Keratinocyte (primary cell): ENCODE results near the gene HSF5. TPM values are rescaled to one million over a fixed set of nuclear protein-coding genes. Genes with fewer than 3 reads are reported as not detected.

Source experiments
- DNase-seq: peaks from one replicate; pipeline ENCODE4 v3.0.0-alpha.2; 2011; ENCODE audit warnings: low read depth, missing footprints, low spot score
- FAIRE-seq: peaks from 2 replicates; lab custom pipeline; 2011; peaks lifted over from hg19 to GRCh38; lab: Jason Lieb, UNC
- H2AFZ ChIP-seq: 2 replicates; pipeline ENCODE4 v1.6.0; 2012; ENCODE audit warnings: low read length, control low read depth, inconsistent platforms; ENCODE audit not compliant: control insufficient read depth
- H3K27ac ChIP-seq: 2 replicates; pipeline ENCODE4 v1.5.1; 2011; ENCODE audit warnings: low read length; ENCODE audit not compliant: control insufficient read depth, insufficient read depth
- H3K27me3 ChIP-seq: 3 replicates; pipeline ENCODE4 v1.6.0; 2011; ENCODE audit warnings: low read length; ENCODE audit not compliant: control insufficient read depth, insufficient read depth; ENCODE audit errors: extremely low read depth
- H3K36me3 ChIP-seq, 2 experiments: 2 replicates in 1 of 2; 3 replicates in 1 of 2; pipeline ENCODE4 v1.5.1; 2011; ENCODE audit warnings: low read length in 2 of 2, mild to moderate bottlenecking in 1 of 2; ENCODE audit not compliant: control insufficient read depth in 2 of 2, insufficient read depth in 2 of 2; ENCODE audit errors: extremely low read depth in 1 of 2
- H3K4me1 ChIP-seq: 3 replicates; pipeline ENCODE4 v1.5.1; 2011; ENCODE audit warnings: low read length; ENCODE audit not compliant: control insufficient read depth, insufficient read depth; ENCODE audit errors: extremely low read depth
- H3K4me2 ChIP-seq: 3 replicates; pipeline ENCODE4 v1.6.0; 2011; ENCODE audit warnings: low read depth, low read length; ENCODE audit not compliant: control insufficient read depth, insufficient read depth; ENCODE audit errors: extremely low read depth
- H3K4me3 ChIP-seq, 3 experiments: fragments of 200-600 bp in 1 of 3; sonication (generic) in 1 of 3; 2 replicates in 2 of 3; 3 replicates in 1 of 3; pipeline ENCODE4 v1.5.1; 2011 to 2016; ENCODE audit warnings: low read length in 3 of 3, mild to moderate bottlenecking in 3 of 3, control low read depth in 2 of 3, inconsistent platforms in 1 of 3, low read depth in 1 of 3, mixed read lengths in 1 of 3, mixed run types in 1 of 3, moderate library complexity in 1 of 3; ENCODE audit not compliant: control insufficient read depth in 2 of 3, insufficient read depth in 2 of 3; ENCODE audit errors: extremely low read depth in 1 of 3
- H3K79me2 ChIP-seq: 2 replicates; pipeline ENCODE4 v1.6.0; 2012; ENCODE audit warnings: low read length; ENCODE audit not compliant: control insufficient read depth, insufficient read depth
- H3K9ac ChIP-seq: 3 replicates; pipeline ENCODE4 v1.6.0; 2011; ENCODE audit warnings: low read length; ENCODE audit not compliant: control insufficient read depth, insufficient read depth; ENCODE audit errors: extremely low read depth
- H3K9me1 ChIP-seq: 3 replicates; pipeline ENCODE4 v1.6.0; 2011; ENCODE audit warnings: low read length; ENCODE audit not compliant: control insufficient read depth, insufficient read depth; ENCODE audit errors: extremely low read depth
- H3K9me3 ChIP-seq: 2 replicates; pipeline ENCODE4 v1.5.1; 2012; ENCODE audit warnings: low read depth, low read length; ENCODE audit not compliant: control insufficient read depth
- H4K20me1 ChIP-seq: 3 replicates; pipeline ENCODE4 v1.6.0; 2011; ENCODE audit warnings: low read length; ENCODE audit not compliant: control insufficient read depth, insufficient read depth; ENCODE audit errors: extremely low read depth
- CTCF ChIP-seq, 3 experiments: IDR thresholded peaks in 1 of 3; conservative IDR thresholded peaks in 1 of 3; optimal IDR thresholded peaks in 1 of 3; 2 replicates in 2 of 3; 3 replicates in 1 of 3; pipeline versions ENCODE3 to v1.5.1; 2011; ENCODE audit warnings: low read length in 3 of 3, mild to moderate bottlenecking in 3 of 3, moderate library complexity in 2 of 3, control low read depth in 1 of 3, inconsistent platforms in 1 of 3; ENCODE audit not compliant: insufficient read depth in 2 of 3; ENCODE audit errors: extremely low read depth in 1 of 3
- EZH2 ChIP-seq: IDR thresholded peaks from one replicate; pipeline ENCODE4 v1.6.1; 2012; ENCODE audit warnings: inconsistent platforms, mild to moderate bottlenecking, low read length, moderate library complexity
- dilution Hi-C: fragments of 300-500 bp; cut with MboI; formaldehyde crosslinking; loops from one replicate; pipeline ENCODE4 v1.7.0; 2020; ENCODE audit warnings: low sequenced_read_pairs; ENCODE audit not compliant: extremely low pct_ligation_motif_present
- polyA plus RNA-seq, 5 experiments: library from polyadenylated mRNA; depleted of rRNA in 3 of 5; stranded (reverse) in 3 of 5; stranded (forward) in 1 of 5; unstranded in 1 of 5; fragments of >200 nt; gene quantifications; 1 replicate in 1 of 5; 2 replicates in 3 of 5; 3 replicates in 1 of 5; pipeline versions ENCODE4 v1.2.1 to v1.2.3, GENCODE V29; 2011 to 2012; ENCODE audit warnings: missing spikeins in 2 of 5, low read depth in 1 of 5, low replicate concordance in 1 of 5

The HSF5 gene
- polyA plus RNA-seq, 1 donor (not counting 4 experiments of a cell fraction or from before 2014, with no cell fraction given): 0.01 TPM

GRCh38 chr17:58514770-58515157 is 26.6 kb upstream of the HSF5 start:
- TF ChIP-seq CTCF (optimal IDR thresholded peaks at IDR 0.05 in 1 of 3, IDR thresholded peaks at IDR 0.05 in 1 of 3, conservative IDR thresholded peaks at IDR 0.05 in 1 of 3; ENCODE audit: extremely low read depth in 1 of 3, insufficient read depth in 2 of 3, low read length in 3 of 3) (no peak), EZH2 (no peak)
- no peak for DNase-seq
- peaks cover 8 to 26% of the 10 kb centered on the region in 2 experiments for H3K36me3 ChIP-seq
- H3K27ac ChIP-seq: no peak overlapping the region
- H3K9me1 ChIP-seq: no peaks in the 10 kb centered on the region
- no peaks in the 10 kb centered on the region for H3K9me3 ChIP-seq
- dilution Hi-C loops: no loop called here
- H3K9ac ChIP-seq: peak overlapping the region; percentile 76
- H3K27me3 ChIP-seq: no peaks in the 10 kb centered on the region
- no peak for FAIRE-seq
- H3K4me1 ChIP-seq: peaks cover 28% of the 10 kb centered on the region
- peak overlapping the region; percentile 71 to 91 (median 79) for H3K4me3 ChIP-seq
- H2AFZ ChIP-seq: peak overlapping the region; percentile 61
- H3K4me2 ChIP-seq: peak overlapping the region; percentile 91
- H4K20me1 ChIP-seq: no peaks in the 10 kb centered on the region
- peaks cover 3% of the 10 kb centered on the region for H3K79me2 ChIP-seq

GRCh38 chr17:58513965-58514769 is 26.0 kb upstream of the HSF5 start, which contains the start of gene MTMR4:
TSS of gene MTMR4 (minus strand) at chr17:58514638. CDS start at chr17:58514407, 231 bp downstream.
- H3K79me2 ChIP-seq: peaks cover 3% of the 10 kb centered on the region
- dilution Hi-C loops: no loop called here
- H3K9ac ChIP-seq: peak within 1 kb of the TSS; percentile 76
- H3K9me3 ChIP-seq: no peaks in the 10 kb centered on the region
- H3K27ac ChIP-seq: peak within 1 kb of the TSS; percentile 39
- no peaks in the 10 kb centered on the region for H3K9me1 ChIP-seq
- peaks cover 8 to 27% of the 10 kb centered on the region in 2 experiments for H3K36me3 ChIP-seq
- H3K4me2 ChIP-seq: peak within 1 kb of the TSS; percentile 91
- H3K4me3 ChIP-seq: peak within 1 kb of the TSS; percentile 71 to 91 (median 79)
- peaks cover 27% of the 10 kb centered on the region for H3K4me1 ChIP-seq
- no peaks in the 10 kb centered on the region for H4K20me1 ChIP-seq
- no peak for TF ChIP-seq EZH2
- no peak for TF ChIP-seq CTCF (optimal IDR thresholded peaks at IDR 0.05 in 1 of 3, IDR thresholded peaks at IDR 0.05 in 1 of 3, conservative IDR thresholded peaks at IDR 0.05 in 1 of 3; ENCODE audit: extremely low read depth in 1 of 3, insufficient read depth in 2 of 3, low read length in 3 of 3)
- H2AFZ ChIP-seq: peak within 1 kb of the TSS; percentile 85
- DNase-seq: no peak
- H3K27me3 ChIP-seq: no peaks in the 10 kb centered on the region
- no peak for FAIRE-seq
